ENCODE data around the gene SQOR.

GRCh38 chr15:45654749-45655148, 19.9 kb downstream of the SQOR start:
- no peak for TF ChIP-seq POLR2A (IDR thresholded peaks at IDR 0.05)
- no peak for TF ChIP-seq CTCF (IDR thresholded peaks at IDR 0.05)

Measured in body of pancreas (tissue), 4 donors.